ENCODE measurements around the gene PPP2R2C.

GRCh38 chr4:6297266-6297815 is 175.1 kb downstream of the PPP2R2C start:
- no peak for TF ChIP-seq ZNF747 (tag by site-specific recombination; IDR thresholded peaks at IDR 0.05)
- no peak for TF ChIP-seq ZBTB26 (tag by site-specific recombination; optimal IDR thresholded peaks at IDR 0.05)
- no peak for TF ChIP-seq TCF7L2 (IDR thresholded peaks at IDR 0.05; ENCODE audit: borderline replicate concordance, low read depth, low read length)
- TF ChIP-seq KLF8 (tag by site-specific recombination; IDR thresholded peaks at IDR 0.05), result no peak
- TF ChIP-seq, protein P1, sequence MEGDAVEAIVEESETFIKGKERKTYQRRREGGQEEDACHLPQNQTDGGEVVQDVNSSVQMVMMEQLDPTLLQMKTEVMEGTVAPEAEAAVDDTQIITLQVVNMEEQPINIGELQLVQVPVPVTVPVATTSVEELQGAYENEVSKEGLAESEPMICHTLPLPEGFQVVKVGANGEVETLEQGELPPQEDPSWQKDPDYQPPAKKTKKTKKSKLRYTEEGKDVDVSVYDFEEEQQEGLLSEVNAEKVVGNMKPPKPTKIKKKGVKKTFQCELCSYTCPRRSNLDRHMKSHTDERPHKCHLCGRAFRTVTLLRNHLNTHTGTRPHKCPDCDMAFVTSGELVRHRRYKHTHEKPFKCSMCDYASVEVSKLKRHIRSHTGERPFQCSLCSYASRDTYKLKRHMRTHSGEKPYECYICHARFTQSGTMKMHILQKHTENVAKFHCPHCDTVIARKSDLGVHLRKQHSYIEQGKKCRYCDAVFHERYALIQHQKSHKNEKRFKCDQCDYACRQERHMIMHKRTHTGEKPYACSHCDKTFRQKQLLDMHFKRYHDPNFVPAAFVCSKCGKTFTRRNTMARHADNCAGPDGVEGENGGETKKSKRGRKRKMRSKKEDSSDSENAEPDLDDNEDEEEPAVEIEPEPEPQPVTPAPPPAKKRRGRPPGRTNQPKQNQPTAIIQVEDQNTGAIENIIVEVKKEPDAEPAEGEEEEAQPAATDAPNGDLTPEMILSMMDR (tag by site-specific recombination; IDR thresholded peaks at IDR 0.05), result no peak
- TF ChIP-seq ZNF791 (tag by site-specific recombination; IDR thresholded peaks at IDR 0.05), result no peak
- no peak for TF ChIP-seq ZNF202 (tag by site-specific recombination; IDR thresholded peaks at IDR 0.05; ENCODE audit: borderline replicate concordance)
- no peak for TF ChIP-seq ZNF529 (tag by site-specific recombination; IDR thresholded peaks at IDR 0.05; ENCODE audit: insufficient replicate concordance)
- TF ChIP-seq REST (tag by site-specific recombination; IDR thresholded peaks at IDR 0.05), result no peak
- TF ChIP-seq ZNF223 (tag by site-specific recombination; IDR thresholded peaks at IDR 0.05), result no peak
- no peak for TF ChIP-seq ZNF707 (tag by site-specific recombination; IDR thresholded peaks at IDR 0.05)
- TF ChIP-seq YY1 (tag by site-specific recombination; IDR thresholded peaks at IDR 0.05), result no peak
